ENCODE results near the gene ACMSD.

ACMSD gene

DNA sequence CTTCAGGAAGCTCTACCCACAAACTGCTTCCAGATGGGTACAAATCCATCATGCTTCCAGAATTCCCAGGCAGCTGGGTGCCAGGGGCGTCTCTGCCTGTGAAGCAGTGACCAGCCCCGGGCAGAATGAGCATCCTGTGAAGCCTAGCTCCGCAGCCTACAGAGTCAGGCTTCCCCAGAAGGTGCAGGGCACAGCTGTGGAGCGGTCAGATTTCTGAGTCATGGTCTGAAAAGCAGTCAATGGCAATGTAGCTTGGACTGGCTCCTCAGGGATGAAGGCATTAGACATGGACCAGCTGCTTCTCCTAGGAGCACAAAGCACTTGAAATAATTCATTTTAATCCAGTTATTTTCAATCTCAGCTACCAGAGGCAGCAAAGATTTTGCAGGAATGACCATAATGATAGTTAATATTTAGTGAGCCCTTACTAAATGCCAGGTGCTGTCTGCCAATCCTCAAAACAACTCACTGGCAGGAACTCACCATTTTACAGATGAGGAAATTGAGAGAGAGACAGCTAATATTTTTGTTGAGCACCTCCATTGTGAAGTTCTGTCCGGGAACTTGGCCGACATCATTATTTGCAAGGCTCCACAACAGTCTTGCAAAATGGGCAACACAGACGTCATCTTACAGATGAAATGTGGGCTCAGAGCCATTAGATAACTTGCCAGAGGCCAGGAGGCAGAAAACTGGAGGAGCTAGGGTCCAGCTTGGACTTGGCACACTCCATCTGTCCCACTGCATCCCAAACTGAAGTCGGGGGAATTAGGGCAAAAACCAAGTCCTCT is 31.7 kb downstream of the ACMSD start:
- no peak for DNase-seq (ENCODE audit: low read depth, low spot score)
- Histone ChIP-seq H3K4me1 (ENCODE audit: control insufficient read depth, insufficient read depth, low read length) (no peaks in the 10 kb centered on the region), H3K27ac (ENCODE audit: low read length) (no peak overlapping the region), H3K27me3 (ENCODE audit: control insufficient read depth, insufficient read depth, low read length) (no peaks in the 10 kb centered on the region), H3K4me3 (ENCODE audit: low read length) (no peak overlapping the region), H3K9me3 (ENCODE audit: control insufficient read depth, insufficient read depth, low read length) (no peaks in the 10 kb centered on the region), H3K36me3 (ENCODE audit: control insufficient read depth, insufficient read depth, low read length) (no peaks in the 10 kb centered on the region)
- WGBS (ENCODE audit: insufficient coverage, insufficient read length), result no CpG with 5 or more reads among the region's 8 CpGs

DNA sequence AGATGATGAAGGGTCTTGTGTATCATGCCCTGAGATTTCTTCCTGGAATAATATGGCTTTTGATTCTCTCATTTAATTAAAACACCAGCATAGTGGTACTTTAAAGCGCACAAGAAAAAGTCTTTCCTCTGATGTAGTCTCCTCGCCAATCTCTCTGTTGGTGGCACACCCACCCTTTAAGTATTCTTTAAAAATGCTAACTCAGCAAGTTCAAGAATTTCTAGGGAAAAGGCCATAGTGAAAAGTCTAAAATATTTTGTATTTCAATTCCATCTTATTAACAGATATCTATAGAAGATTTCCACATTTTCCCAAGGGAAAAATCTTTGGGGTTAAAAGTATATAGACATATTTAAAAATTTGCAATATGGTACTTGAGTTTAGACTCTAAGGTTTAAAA is 34.7 kb downstream of the ACMSD start:
- no peak for DNase-seq (ENCODE audit: low read depth, low spot score)
- Histone ChIP-seq H3K9me3 (ENCODE audit: control insufficient read depth, insufficient read depth, low read length) (no peaks in the 10 kb centered on the region), H3K27me3 (ENCODE audit: control insufficient read depth, insufficient read depth, low read length) (no peaks in the 10 kb centered on the region), H3K4me1 (ENCODE audit: control insufficient read depth, insufficient read depth, low read length) (no peaks in the 10 kb centered on the region), H3K27ac (ENCODE audit: low read length) (no peak overlapping the region), H3K36me3 (ENCODE audit: control insufficient read depth, insufficient read depth, low read length) (no peaks in the 10 kb centered on the region), H3K4me3 (ENCODE audit: low read length) (no peak overlapping the region)
- no CpG with 5 or more reads among the region's 2 CpGs for WGBS (ENCODE audit: insufficient coverage, insufficient read length)

- no CpG with 5 or more reads among the region's 1 CpG for WGBS (ENCODE audit: insufficient coverage, insufficient read length)
- Histone ChIP-seq H3K27ac (ENCODE audit: low read length) (no peak overlapping the region), H3K36me3 (ENCODE audit: control insufficient read depth, insufficient read depth, low read length) (no peaks in the 10 kb centered on the region), H3K4me1 (ENCODE audit: control insufficient read depth, insufficient read depth, low read length) (no peaks in the 10 kb centered on the region), H3K9me3 (ENCODE audit: control insufficient read depth, insufficient read depth, low read length) (no peaks in the 10 kb centered on the region), H3K4me3 (ENCODE audit: low read length) (no peak overlapping the region), H3K27me3 (ENCODE audit: control insufficient read depth, insufficient read depth, low read length) (no peaks in the 10 kb centered on the region)
- no peak for DNase-seq (ENCODE audit: low read depth, low spot score)
Measured at GRCh38 chr2:134875309-134875708, 36.9 kb downstream of the ACMSD start.

GRCh38 chr2:134882773-134883172 is 44.4 kb downstream of the ACMSD start:
- Histone ChIP-seq H3K27me3 (ENCODE audit: control insufficient read depth, insufficient read depth, low read length) (no peaks in the 10 kb centered on the region), H3K4me1 (ENCODE audit: control insufficient read depth, insufficient read depth, low read length) (no peaks in the 10 kb centered on the region), H3K9me3 (ENCODE audit: control insufficient read depth, insufficient read depth, low read length) (no peaks in the 10 kb centered on the region), H3K4me3 (ENCODE audit: low read length) (no peak overlapping the region), H3K36me3 (ENCODE audit: control insufficient read depth, insufficient read depth, low read length) (no peaks in the 10 kb centered on the region), H3K27ac (ENCODE audit: low read length) (no peak overlapping the region)
- DNase-seq (ENCODE audit: low read depth, low spot score), result no peak

- Histone ChIP-seq H3K9me3 (ENCODE audit: control insufficient read depth, insufficient read depth, low read length) (no peaks in the 10 kb centered on the region), H3K36me3 (ENCODE audit: control insufficient read depth, insufficient read depth, low read length) (no peaks in the 10 kb centered on the region), H3K27ac (ENCODE audit: low read length) (no peak overlapping the region), H3K27me3 (ENCODE audit: control insufficient read depth, insufficient read depth, low read length) (no peaks in the 10 kb centered on the region), H3K4me1 (ENCODE audit: control insufficient read depth, insufficient read depth, low read length) (no peaks in the 10 kb centered on the region), H3K4me3 (ENCODE audit: low read length) (no peak overlapping the region)
- no peak for DNase-seq (ENCODE audit: low read depth, low spot score)
- no CpG with 5 or more reads among the region's 3 CpGs for WGBS (ENCODE audit: insufficient coverage, insufficient read length)
Measured at GRCh38 chr2:134883552-134884293, 45.3 kb downstream of the ACMSD start.

- Histone ChIP-seq H3K36me3 (ENCODE audit: control insufficient read depth, insufficient read depth, low read length) (no peaks in the 10 kb centered on the region), H3K4me1 (ENCODE audit: control insufficient read depth, insufficient read depth, low read length) (no peaks in the 10 kb centered on the region), H3K4me3 (ENCODE audit: low read length) (no peak overlapping the region), H3K27ac (ENCODE audit: low read length) (no peak overlapping the region), H3K9me3 (ENCODE audit: control insufficient read depth, insufficient read depth, low read length) (no peaks in the 10 kb centered on the region), H3K27me3 (ENCODE audit: control insufficient read depth, insufficient read depth, low read length) (no peaks in the 10 kb centered on the region)
- no peak for DNase-seq (ENCODE audit: low read depth, low spot score)
Measured at GRCh38 chr2:134884435-134884834, 46.0 kb downstream of the ACMSD start.

DNA sequence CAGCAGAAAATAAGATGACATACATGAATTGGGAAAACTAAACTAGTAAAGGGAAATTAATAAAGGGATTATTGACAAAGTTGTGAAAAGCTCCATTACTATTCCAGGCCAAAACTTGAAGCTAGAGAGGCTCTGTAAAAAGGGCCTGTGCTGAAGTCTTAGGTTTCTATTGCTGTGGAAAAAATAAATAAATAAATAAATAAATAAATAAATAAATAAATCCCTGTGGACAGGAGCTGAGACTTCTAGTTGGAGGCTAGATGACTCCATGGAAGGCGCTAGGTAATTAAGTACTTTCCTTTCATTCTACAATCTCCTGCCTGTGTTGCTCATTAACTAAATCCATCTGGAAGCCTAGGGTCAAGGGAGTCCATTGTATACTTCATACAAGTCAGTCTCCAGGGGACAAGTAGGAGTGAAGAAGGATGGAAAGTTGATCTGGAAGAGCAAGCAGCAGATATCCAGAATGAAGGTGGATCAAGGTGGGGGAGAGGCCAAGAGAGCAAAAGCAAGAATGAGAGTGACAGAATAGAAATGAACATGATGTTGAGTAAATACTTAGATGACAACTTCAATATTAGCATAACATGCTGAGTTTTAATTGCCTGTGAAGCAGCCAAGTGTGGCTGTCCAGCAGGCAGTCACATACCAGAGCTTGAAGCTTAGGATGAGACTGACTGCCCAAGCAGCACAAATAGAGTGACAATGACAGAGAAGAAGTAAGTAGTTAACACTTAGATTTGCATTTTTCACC is 54.0 kb downstream of the ACMSD start:
- no CpG with 5 or more reads among the region's 1 CpG for WGBS (ENCODE audit: insufficient coverage, insufficient read length)
- no peak overlapping the region for H3K4me3 ChIP-seq (ENCODE audit: low read length)
- DNase-seq (ENCODE audit: low read depth, low spot score), result no peak

DNA sequence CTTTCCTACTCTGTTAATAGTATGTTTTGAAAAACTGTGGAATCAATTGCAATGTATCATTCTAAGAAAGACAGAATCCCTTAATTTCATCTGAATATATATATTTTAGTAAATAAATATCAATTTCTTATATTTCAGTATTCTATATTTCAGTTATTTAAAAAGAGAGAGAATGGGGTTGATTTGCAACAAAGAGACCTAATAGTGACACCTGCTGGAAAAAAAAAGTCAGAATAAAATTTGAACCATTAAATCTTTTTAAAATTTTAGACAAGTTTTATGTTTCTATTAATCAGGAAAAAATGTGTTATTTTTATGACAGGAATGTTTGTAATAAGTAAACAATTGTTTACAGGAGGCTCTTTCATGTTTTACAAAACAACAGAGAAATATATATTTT is 59.5 kb downstream of the ACMSD start:
- Histone ChIP-seq H3K9me3 (ENCODE audit: control insufficient read depth, insufficient read depth, low read length) (no peaks in the 10 kb centered on the region), H3K36me3 (ENCODE audit: control insufficient read depth, insufficient read depth, low read length) (no peaks in the 10 kb centered on the region), H3K4me1 (ENCODE audit: control insufficient read depth, insufficient read depth, low read length) (no peaks in the 10 kb centered on the region), H3K27me3 (ENCODE audit: control insufficient read depth, insufficient read depth, low read length) (no peaks in the 10 kb centered on the region), H3K4me3 (ENCODE audit: low read length) (no peak overlapping the region), H3K27ac (ENCODE audit: low read length) (no peak overlapping the region)
- no peak for DNase-seq (ENCODE audit: low read depth, low spot score)

More for the DNA sequence above, 54.0 kb downstream of the ACMSD start:
- Histone ChIP-seq H3K9me3 (ENCODE audit: control insufficient read depth, insufficient read depth, low read length) (no peaks in the 10 kb centered on the region), H3K27me3 (ENCODE audit: control insufficient read depth, insufficient read depth, low read length) (no peaks in the 10 kb centered on the region), H3K36me3 (ENCODE audit: control insufficient read depth, insufficient read depth, low read length) (no peaks in the 10 kb centered on the region), H3K27ac (ENCODE audit: low read length) (no peak overlapping the region), H3K4me1 (ENCODE audit: control insufficient read depth, insufficient read depth, low read length) (no peaks in the 10 kb centered on the region)

GRCh38 chr2:134899204-134899603 is 60.8 kb downstream of the ACMSD start:
- no peaks in the 10 kb centered on the region for H3K27me3 ChIP-seq (ENCODE audit: control insufficient read depth, insufficient read depth, low read length)
- no peak overlapping the region for H3K4me3 ChIP-seq (ENCODE audit: low read length)
- H3K27ac ChIP-seq (ENCODE audit: low read length), result no peak overlapping the region
- no peaks in the 10 kb centered on the region for H3K36me3 ChIP-seq (ENCODE audit: control insufficient read depth, insufficient read depth, low read length)
- H3K9me3 ChIP-seq (ENCODE audit: control insufficient read depth, insufficient read depth, low read length), result no peaks in the 10 kb centered on the region
- DNase-seq (ENCODE audit: low read depth, low spot score), result no peak
- H3K4me1 ChIP-seq (ENCODE audit: control insufficient read depth, insufficient read depth, low read length), result no peaks in the 10 kb centered on the region

GRCh38 chr2:134900151-134900550 is 61.7 kb downstream of the ACMSD start:
- Histone ChIP-seq H3K27me3 (ENCODE audit: control insufficient read depth, insufficient read depth, low read length) (no peaks in the 10 kb centered on the region), H3K36me3 (ENCODE audit: control insufficient read depth, insufficient read depth, low read length) (no peaks in the 10 kb centered on the region), H3K9me3 (ENCODE audit: control insufficient read depth, insufficient read depth, low read length) (no peaks in the 10 kb centered on the region), H3K4me3 (ENCODE audit: low read length) (no peak overlapping the region), H3K4me1 (ENCODE audit: control insufficient read depth, insufficient read depth, low read length) (no peaks in the 10 kb centered on the region), H3K27ac (ENCODE audit: low read length) (no peak overlapping the region)
- no CpG with 5 or more reads among the region's 1 CpG for WGBS (ENCODE audit: insufficient coverage, insufficient read length)
- DNase-seq (ENCODE audit: low read depth, low spot score), result no peak

Data from iPS DF 6.9 (cell line).